B cell (primary cell): ENCODE data around the gene KIF15. TPM values are rescaled to one million over a fixed set of nuclear protein-coding genes. Genes with fewer than 3 reads are reported as not detected.

Source experiments
- ATAC-seq: fragments of 200-7000 bp; cut with Tn5 transposase; one replicate; pipeline ENCODE4 v1.10.0; 2021; ENCODE audit warnings: low read depth, mild to moderate bottlenecking, moderate number of reproducible peaks, moderate library complexity
- CTCF ChIA-PET: fragments of 350-600 bp; sonication (Branson Sonifier 250); formaldehyde crosslinking; loops from one replicate; lab custom pipeline; 2021; ENCODE audit warnings: antibody characterized with exemption, inconsistent platforms; lab: Charles Lee
- POLR2A ChIA-PET: fragments of 350-600 bp; sonication (Branson Sonifier 250); formaldehyde crosslinking; loops from one replicate; lab custom pipeline; 2021; ENCODE audit warnings: antibody characterized with exemption; lab: Charles Lee
- DNase-seq: peaks from one replicate; pipeline ENCODE4 v3.0.0; 2013
- H2AFZ ChIP-seq: 2 replicates; pipeline ENCODE4 v1.6.1; 2012; ENCODE audit warnings: mild to moderate bottlenecking, low read depth, low read length; ENCODE audit not compliant: insufficient read depth, poor library complexity, severe bottlenecking
- H3K27ac ChIP-seq, 2 donors: 1 replicate in 1 of 2; 2 replicates in 1 of 2; pipeline ENCODE4 v1.5.1; 2012 to 2013; ENCODE audit warnings: low read length in 2 of 2, mild to moderate bottlenecking in 2 of 2, moderate library complexity in 1 of 2
- H3K27me3 ChIP-seq, 4 experiments: fragments of 200-600 bp in 1 of 4; sonication (generic) in 1 of 4; replicated peaks in 1 of 4; 1 replicate in 2 of 4; 2 replicates in 2 of 4; pipeline versions ENCODE4 v1.6.1 to v1.7.0; 2013 to 2016; ENCODE audit warnings: low read length in 3 of 4, mild to moderate bottlenecking in 2 of 4, mixed read lengths in 1 of 4, moderate library complexity in 1 of 4; ENCODE audit not compliant: insufficient read depth in 4 of 4, control insufficient read depth in 3 of 4; ENCODE audit errors: control extremely low read depth in 1 of 4
- H3K36me3 ChIP-seq, 2 experiments: replicated peaks in 1 of 2; 1 replicate in 1 of 2; 2 replicates in 1 of 2; pipeline versions ENCODE4 v1.6.1 to v1.7.1; 2013; ENCODE audit warnings: low read length in 1 of 2; ENCODE audit not compliant: insufficient read depth in 2 of 2, control insufficient read depth in 1 of 2; ENCODE audit errors: control extremely low read depth in 1 of 2, extremely low read depth in 1 of 2
- H3K4me1 ChIP-seq, 2 donors: fragments of 200-600 bp in 1 of 2; sonication (generic) in 1 of 2; 1 replicate in 1 of 2; 2 replicates in 1 of 2; pipeline versions ENCODE4 v1.5.1 to v1.6.1; 2013 to 2017; ENCODE audit warnings: low read length in 2 of 2; ENCODE audit not compliant: control insufficient read depth in 2 of 2, insufficient read depth in 2 of 2
- H3K4me2 ChIP-seq: replicated peaks from 2 replicates; pipeline ENCODE3; 2012; ENCODE audit warnings: mild to moderate bottlenecking, low read depth, low read length; ENCODE audit not compliant: poor library complexity, severe bottlenecking
- H3K4me3 ChIP-seq, 5 experiments: fragments of 200-600 bp in 1 of 5; sonication (generic) in 1 of 5; 1 replicate in 3 of 5; 2 replicates in 2 of 5; pipeline versions ENCODE4 v1.5.1 to v1.7.0; 2011 to 2016; ENCODE audit warnings: low read length in 4 of 5, mild to moderate bottlenecking in 4 of 5, low read depth in 2 of 5, control low read depth in 1 of 5, moderate library complexity in 1 of 5; ENCODE audit not compliant: insufficient read depth in 1 of 5; ENCODE audit errors: control extremely low read depth in 1 of 5, extremely low read depth in 1 of 5
- H3K79me2 ChIP-seq: fragments of 200-600 bp; sonication (generic); one replicate; pipeline ENCODE4 v1.6.0; 2016; ENCODE audit warnings: low read length; ENCODE audit not compliant: control insufficient read depth, insufficient read depth
- H3K9ac ChIP-seq: fragments of 200-600 bp; sonication (generic); 2 replicates; pipeline ENCODE4 v1.6.1; 2017; ENCODE audit warnings: mild to moderate bottlenecking, low read length, moderate library complexity
- H3K9me3 ChIP-seq, 3 donors: one replicate each; pipeline versions ENCODE4 v1.6.1 to v1.7.1; 2013; ENCODE audit warnings: low read length in 2 of 3; ENCODE audit not compliant: control insufficient read depth in 2 of 3, insufficient read depth in 1 of 3; ENCODE audit errors: control extremely low read depth in 1 of 3
- H4K20me1 ChIP-seq: 2 replicates; pipeline ENCODE4 v1.6.0; 2012; ENCODE audit warnings: mild to moderate bottlenecking, low read length; ENCODE audit not compliant: insufficient read depth, control insufficient read depth, poor library complexity, severe bottlenecking
- H3K27ac Mint-ChIP-seq: one replicate; pipeline ENCODE4 v1.8.0; 2021; ENCODE audit warnings: mixed read lengths
- H3K27me3 Mint-ChIP-seq: one replicate; pipeline ENCODE4 v1.8.0; 2021; ENCODE audit warnings: mixed read lengths
- H3K4me1 Mint-ChIP-seq: one replicate; pipeline ENCODE4 v1.8.0; 2021; ENCODE audit warnings: mixed read lengths
- H3K4me3 Mint-ChIP-seq: one replicate; pipeline ENCODE4 v1.8.0; 2021; ENCODE audit warnings: mixed read lengths
- H3K9me3 Mint-ChIP-seq: one replicate; pipeline ENCODE4 v1.8.0; 2022; ENCODE audit warnings: mixed read lengths; ENCODE audit not compliant: insufficient read depth
- EZH2 ChIP-seq: IDR thresholded peaks from 2 replicates; pipeline ENCODE4 v1.6.1; 2012; ENCODE audit warnings: borderline replicate concordance, low read depth, mild to moderate bottlenecking, moderate library complexity, low read length; ENCODE audit not compliant: insufficient read depth, poor library complexity, severe bottlenecking
- WGBS: methylation state at CpG from one replicate; pipeline ENCODE4 v1.1.5; 2013; ENCODE audit warnings: missing lambda C conversion rate; ENCODE audit not compliant: insufficient coverage; 5-methylcytosine and 5-hydroxymethylcytosine counted together
- intact Hi-C: fragments of 100-400 bp; cut with micrococcal nuclease; formaldehyde crosslinking; loops from one replicate; pipeline ENCODE4 v1.10.0; 2022
- polyA plus RNA-seq: library from polyadenylated mRNA; depleted of rRNA; stranded (reverse); fragments of >200 nt; gene quantifications from 2 replicates; pipeline ENCODE4 v1.2.3, GENCODE V29; 2012
- total RNA-seq, 2 donors: library from RNA; stranded (reverse); fragments of 120-200 nt in 1 of 2; gene quantifications; 1 replicate in 1 of 2; 2 replicates in 1 of 2; pipeline versions ENCODE4 v1.2.3 to v1.2.4, GENCODE V29; 2013 to 2022
- TF ChIP-seq, protein P1 (sequence below): fragments of 200-600 bp; IDR thresholded peaks from one replicate; pipeline ENCODE4 v1.8.0; 2022; ENCODE audit warnings: antibody characterized with exemption, mild to moderate bottlenecking

KIF15 gene
- total and polyA plus RNA-seq, 2 donors (not counting 1 experiment from before 2014, with no cell fraction given): 0.28 to 1.4 TPM

DNA sequence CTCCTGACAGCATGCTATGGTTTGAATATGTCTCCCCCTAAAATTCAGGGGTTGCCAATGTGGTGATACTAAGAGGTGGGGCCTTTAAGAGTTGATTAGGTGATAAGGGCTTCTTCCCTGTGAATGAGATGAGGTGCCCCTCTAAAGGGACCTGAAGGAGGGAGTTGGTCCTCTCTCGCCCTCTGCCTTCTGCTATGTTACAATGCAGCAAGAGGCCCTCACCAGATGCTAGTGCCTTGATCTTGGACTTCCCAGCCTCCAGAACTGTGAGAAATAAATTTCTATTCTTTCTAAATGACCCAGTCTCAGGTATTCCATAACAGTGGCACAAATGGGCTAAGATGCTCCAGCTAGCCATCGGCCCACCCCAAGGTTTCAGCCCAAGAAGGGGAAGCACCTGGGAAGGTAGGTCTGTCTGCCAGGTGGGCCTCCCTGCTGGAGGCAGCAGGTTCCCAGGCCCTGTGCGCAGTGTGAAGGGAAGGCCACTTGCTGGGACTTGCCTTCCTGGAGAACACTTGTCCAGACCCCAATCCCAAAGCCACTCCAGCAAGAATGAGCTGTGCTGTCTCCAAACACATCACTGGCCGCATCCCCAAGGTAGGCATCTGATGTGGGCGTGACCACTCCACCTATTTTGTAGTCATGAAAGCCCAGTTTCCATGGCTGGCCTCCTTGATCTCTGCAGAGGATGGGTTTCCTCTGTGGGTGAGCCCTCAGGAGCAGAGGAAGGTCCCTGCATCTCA, 121.8 kb downstream of the KIF15 start:
- H3K4me3 ChIP-seq: no peak overlapping the region
- H3K9me3 Mint-ChIP-seq: no peaks in the 10 kb centered on the region
- WGBS: 94% methylated on average over 4 of the region's 5 CpGs
- no peak overlapping the region for H3K4me2 ChIP-seq
- H3K27ac ChIP-seq: no peak overlapping the region
- H3K9me3 ChIP-seq: peaks cover 0 to 7% (median 0%) of the 10 kb centered on the region in 3 donors
- H3K27me3 Mint-ChIP-seq: peaks cover 22% of the 10 kb centered on the region
- no peaks in the 10 kb centered on the region for H3K36me3 ChIP-seq
- H3K4me3 Mint-ChIP-seq: no peak overlapping the region
- intact Hi-C loops: no loop called here
- no peak overlapping the region for H2AFZ ChIP-seq
- H3K27ac Mint-ChIP-seq: no peak overlapping the region
- ATAC-seq: no peak
- DNase-seq: no peak
- H3K9ac ChIP-seq: no peak overlapping the region
- no peaks in the 10 kb centered on the region for H3K4me1 ChIP-seq
- TF ChIP-seq, protein P1, sequence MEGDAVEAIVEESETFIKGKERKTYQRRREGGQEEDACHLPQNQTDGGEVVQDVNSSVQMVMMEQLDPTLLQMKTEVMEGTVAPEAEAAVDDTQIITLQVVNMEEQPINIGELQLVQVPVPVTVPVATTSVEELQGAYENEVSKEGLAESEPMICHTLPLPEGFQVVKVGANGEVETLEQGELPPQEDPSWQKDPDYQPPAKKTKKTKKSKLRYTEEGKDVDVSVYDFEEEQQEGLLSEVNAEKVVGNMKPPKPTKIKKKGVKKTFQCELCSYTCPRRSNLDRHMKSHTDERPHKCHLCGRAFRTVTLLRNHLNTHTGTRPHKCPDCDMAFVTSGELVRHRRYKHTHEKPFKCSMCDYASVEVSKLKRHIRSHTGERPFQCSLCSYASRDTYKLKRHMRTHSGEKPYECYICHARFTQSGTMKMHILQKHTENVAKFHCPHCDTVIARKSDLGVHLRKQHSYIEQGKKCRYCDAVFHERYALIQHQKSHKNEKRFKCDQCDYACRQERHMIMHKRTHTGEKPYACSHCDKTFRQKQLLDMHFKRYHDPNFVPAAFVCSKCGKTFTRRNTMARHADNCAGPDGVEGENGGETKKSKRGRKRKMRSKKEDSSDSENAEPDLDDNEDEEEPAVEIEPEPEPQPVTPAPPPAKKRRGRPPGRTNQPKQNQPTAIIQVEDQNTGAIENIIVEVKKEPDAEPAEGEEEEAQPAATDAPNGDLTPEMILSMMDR: no peak
- TF ChIP-seq EZH2: no peak
- no peaks in the 10 kb centered on the region for H3K79me2 ChIP-seq
- ChIA-PET CTCF (no interaction called here), POLR2A (no interaction called here)
- H4K20me1 ChIP-seq: no peaks in the 10 kb centered on the region
- peaks cover 0 to 12% (median 3%) of the 10 kb centered on the region in 4 experiments for H3K27me3 ChIP-seq
- H3K4me1 Mint-ChIP-seq: no peaks in the 10 kb centered on the region

DNA sequence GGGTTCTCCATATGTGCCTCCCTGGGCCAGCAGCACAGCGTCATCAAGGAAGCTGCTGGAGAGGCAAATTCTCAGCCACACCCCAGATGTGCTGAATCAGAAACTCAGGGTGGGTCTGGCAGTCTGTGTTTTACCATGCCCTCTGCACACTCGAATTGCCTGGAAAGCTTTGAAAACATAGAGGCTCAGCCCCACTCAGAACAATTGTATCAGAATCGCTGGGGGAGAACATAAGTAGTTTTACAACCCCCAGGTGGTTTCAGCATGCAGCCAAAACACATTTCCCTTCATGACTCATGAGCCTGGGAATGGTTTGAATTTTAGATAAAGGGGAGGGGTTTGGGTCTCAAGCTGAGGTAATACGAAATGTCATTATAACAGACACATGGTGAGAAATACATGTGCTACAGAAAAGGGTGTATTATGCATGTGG, 122.4 kb downstream of the KIF15 start:
- no peak for DNase-seq
- Histone ChIP-seq H4K20me1 (no peaks in the 10 kb centered on the region), H3K4me2 (no peak overlapping the region), H3K79me2 (no peaks in the 10 kb centered on the region), H3K9ac (no peak overlapping the region), H3K9me3 (peaks cover 0 to 7% (median 0%) of the 10 kb centered on the region in 3 donors), H3K4me3 (no peak overlapping the region), H3K4me1 (no peaks in the 10 kb centered on the region), H3K27me3 (peaks cover 0 to 12% (median 3%) of the 10 kb centered on the region in 4 experiments), H3K36me3 (no peaks in the 10 kb centered on the region), H3K27ac (no peak overlapping the region), H2AFZ (no peak overlapping the region)
- WGBS: 66% methylated on average over 2 of the region's 4 CpGs
- H3K9me3 Mint-ChIP-seq: no peaks in the 10 kb centered on the region
- ChIA-PET POLR2A (no interaction called here), CTCF (no interaction called here)
- TF ChIP-seq EZH2: no peak
- TF ChIP-seq, protein P1: no peak
- no peak for ATAC-seq
- peaks cover 22% of the 10 kb centered on the region for H3K27me3 Mint-ChIP-seq
- intact Hi-C loops: no loop called here
- no peak overlapping the region for H3K27ac Mint-ChIP-seq
- no peaks in the 10 kb centered on the region for H3K4me1 Mint-ChIP-seq
- H3K4me3 Mint-ChIP-seq: no peak overlapping the region
